Measurements from ENCODE around the gene TOR4A. TPM values are rescaled to one million over a fixed set of nuclear protein-coding genes. Genes with fewer than 3 reads are reported as not detected.
A peak's percentile ranks its signal among the peaks of the same experiment; 100 is the strongest.

TOR4A gene
- total and polyA plus RNA-seq, 10 of the 15 experiments (the other 5 are each of a cell fraction or from before 2014, with no cell fraction given) = 2.0 to 19.9 (median 3.7) TPM

DNA sequence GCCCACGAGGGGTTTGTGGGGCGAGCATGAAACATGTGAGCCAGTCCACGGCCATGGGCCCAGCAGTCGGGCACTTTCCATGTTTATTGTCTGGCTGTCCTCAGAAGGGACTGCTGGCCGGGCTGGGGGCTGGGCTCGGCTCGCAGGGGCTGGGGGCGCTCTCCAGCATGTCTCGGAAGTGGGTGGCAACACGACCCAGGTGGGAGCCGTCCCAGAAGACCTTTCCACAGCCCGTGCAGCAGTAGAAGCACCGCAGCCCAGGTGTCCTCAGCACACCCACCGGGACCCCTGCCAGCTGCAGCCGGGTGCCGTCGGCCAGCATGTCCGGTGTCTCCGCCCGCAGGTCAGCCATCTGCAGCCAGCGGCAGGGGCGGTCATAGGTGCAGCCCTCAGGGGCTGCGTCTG lies 29.3 kb downstream of the TOR4A start (continued):
- TF ChIP-seq, protein P1, sequence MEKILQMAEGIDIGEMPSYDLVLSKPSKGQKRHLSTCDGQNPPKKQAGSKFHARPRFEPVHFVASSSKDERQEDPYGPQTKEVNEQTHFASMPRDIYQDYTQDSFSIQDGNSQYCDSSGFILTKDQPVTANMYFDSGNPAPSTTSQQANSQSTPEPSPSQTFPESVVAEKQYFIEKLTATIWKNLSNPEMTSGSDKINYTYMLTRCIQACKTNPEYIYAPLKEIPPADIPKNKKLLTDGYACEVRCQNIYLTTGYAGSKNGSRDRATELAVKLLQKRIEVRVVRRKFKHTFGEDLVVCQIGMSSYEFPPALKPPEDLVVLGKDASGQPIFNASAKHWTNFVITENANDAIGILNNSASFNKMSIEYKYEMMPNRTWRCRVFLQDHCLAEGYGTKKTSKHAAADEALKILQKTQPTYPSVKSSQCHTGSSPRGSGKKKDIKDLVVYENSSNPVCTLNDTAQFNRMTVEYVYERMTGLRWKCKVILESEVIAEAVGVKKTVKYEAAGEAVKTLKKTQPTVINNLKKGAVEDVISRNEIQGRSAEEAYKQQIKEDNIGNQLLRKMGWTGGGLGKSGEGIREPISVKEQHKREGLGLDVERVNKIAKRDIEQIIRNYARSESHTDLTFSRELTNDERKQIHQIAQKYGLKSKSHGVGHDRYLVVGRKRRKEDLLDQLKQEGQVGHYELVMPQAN (conservative IDR thresholded peaks at IDR 0.05) = no peak
- no peak for TF ChIP-seq IKZF1 (conservative IDR thresholded peaks at IDR 0.05)
- no peak for TF ChIP-seq NR2C2 (IDR thresholded peaks at IDR 0.05; ENCODE audit: borderline replicate concordance, control insufficient read depth, insufficient read length, low read depth)
- no peak for TF ChIP-seq STAT1 (conservative IDR thresholded peaks at IDR 0.05)
- TF ChIP-seq BRCA1 (IDR thresholded peaks at IDR 0.05; ENCODE audit: low read depth, low read length) = no peak

GRCh38 chr9:137307255-137308056 lies 29.9 kb downstream of the TOR4A start:
- intact Hi-C loops (cut with micrococcal nuclease; ENCODE audit: unreplicated experiment) (no loop called here), in situ Hi-C loops (cut with MboI) (no loop called here)
- Histone ChIP-seq H3K4me1 (ENCODE audit: control insufficient read depth, insufficient read depth, low read length) (peaks cover 16% of the 10 kb centered on the region), H3K36me3 (ENCODE audit: control insufficient read depth in 2 of 2, insufficient read depth in 2 of 2, low read length in 1 of 2) (no peaks in the 10 kb centered on the region), H3K27ac (ENCODE audit: control insufficient read depth, insufficient read depth) (no peak overlapping the region), H3K27me3 (replicated peaks in 1 of 2; ENCODE audit: control insufficient read depth in 2 of 2, insufficient read depth in 2 of 2, low read length in 1 of 2) (no peaks in the 10 kb centered on the region), H3K9ac (ENCODE audit: control insufficient read depth, insufficient read depth, low read length) (no peak overlapping the region), H3K79me2 (ENCODE audit: control insufficient read depth, insufficient read depth, low read length) (no peaks in the 10 kb centered on the region), H3K4me2 (ENCODE audit: control insufficient read depth, insufficient read depth) (no peak overlapping the region), H4K20me1 (ENCODE audit: control insufficient read depth, insufficient read depth) (no peaks in the 10 kb centered on the region), H2AFZ (ENCODE audit: control insufficient read depth, low read depth, low read length) (no peak overlapping the region), H3K4me3 (no peak overlapping the region), H3K9me3 (replicated peaks; ENCODE audit: control insufficient read depth, insufficient read depth, low read length) (no peaks in the 10 kb centered on the region)
- ATAC-seq (no peak), FAIRE-seq (no peak), DNase-seq (ENCODE audit: low read depth, low spot score) (no peak)
- POLR2A ChIA-PET = interaction anchor here (2.0 kb wide), 1 partner anchor 9 kb away, joined by 6 read pairs; no protein-coding TSS in a partner anchor
- CTCF ChIA-PET = no interaction called here
- RAD21 ChIA-PET (ENCODE audit: unreplicated experiment) = no interaction called here
- BruUV-seq (replicated peaks) = no TSS peak
- SMC1A ChIA-PET (ENCODE audit: uncharacterized antibody, unreplicated experiment) = interaction anchor here (0.6 kb wide), 1 partner anchor 150 kb away, joined by 3 read pairs; no protein-coding TSS in a partner anchor
- WGBS (ENCODE audit: insufficient coverage, insufficient replicate concordance, low lambda C conversion rate, missing lambda C conversion rate) = 14% methylated on average over 30 of the region's 30 CpGs
- TF ChIP-seq SP1 (IDR thresholded peaks at IDR 0.05; ENCODE audit: low read depth, low read length) = no peak
- no peak for TF ChIP-seq CBX3 (IDR thresholded peaks at IDR 0.05; ENCODE audit: borderline replicate concordance, low read depth)
- peak; percentile 51 for TF ChIP-seq PBX3 (IDR thresholded peaks at IDR 0.05; ENCODE audit: insufficient replicate concordance, low read depth, low read length)
- TF ChIP-seq SPI1 (IDR thresholded peaks at IDR 0.05; ENCODE audit: borderline replicate concordance, insufficient read depth, low read depth, low read length) = 0 out of 2 replicates have a peak, but pooled peaks have one; percentile 19
- no peak for TF ChIP-seq SUPT20H (IDR thresholded peaks at IDR 0.05; ENCODE audit: borderline replicate concordance, control insufficient read depth, low read depth, low read length)
- no peak for TF ChIP-seq EP300 (IDR thresholded peaks at IDR 0.05; ENCODE audit: borderline replicate concordance in 1 of 2, control insufficient read depth in 1 of 2, low read depth in 2 of 2, low read length in 2 of 2)
- no peak for TF ChIP-seq SMAD1 (IDR thresholded peaks at IDR 0.05; ENCODE audit: low read depth, partially characterized antibody)
- no peak for TF ChIP-seq MAX (IDR thresholded peaks at IDR 0.05; ENCODE audit: low read depth, low read length)
- TF ChIP-seq IRF3 (IDR thresholded peaks at IDR 0.05) = no peak
- TF ChIP-seq SREBF2 (IDR thresholded peaks at IDR 0.05; ENCODE audit: low read length) = no peak
- TF ChIP-seq HDGF (IDR thresholded peaks at IDR 0.05) = no peak
- peak; percentile 79 for TF ChIP-seq MEF2B (IDR thresholded peaks at IDR 0.05; ENCODE audit: partially characterized antibody, poor library complexity, severe bottlenecking)
- TF ChIP-seq NRF1 (conservative IDR thresholded peaks at IDR 0.05; ENCODE audit: low read depth, low read length) = no peak

All from GM12878 (cell line).